ENCODE data around the gene ANKS3.

The ANKS3 gene

DNA sequence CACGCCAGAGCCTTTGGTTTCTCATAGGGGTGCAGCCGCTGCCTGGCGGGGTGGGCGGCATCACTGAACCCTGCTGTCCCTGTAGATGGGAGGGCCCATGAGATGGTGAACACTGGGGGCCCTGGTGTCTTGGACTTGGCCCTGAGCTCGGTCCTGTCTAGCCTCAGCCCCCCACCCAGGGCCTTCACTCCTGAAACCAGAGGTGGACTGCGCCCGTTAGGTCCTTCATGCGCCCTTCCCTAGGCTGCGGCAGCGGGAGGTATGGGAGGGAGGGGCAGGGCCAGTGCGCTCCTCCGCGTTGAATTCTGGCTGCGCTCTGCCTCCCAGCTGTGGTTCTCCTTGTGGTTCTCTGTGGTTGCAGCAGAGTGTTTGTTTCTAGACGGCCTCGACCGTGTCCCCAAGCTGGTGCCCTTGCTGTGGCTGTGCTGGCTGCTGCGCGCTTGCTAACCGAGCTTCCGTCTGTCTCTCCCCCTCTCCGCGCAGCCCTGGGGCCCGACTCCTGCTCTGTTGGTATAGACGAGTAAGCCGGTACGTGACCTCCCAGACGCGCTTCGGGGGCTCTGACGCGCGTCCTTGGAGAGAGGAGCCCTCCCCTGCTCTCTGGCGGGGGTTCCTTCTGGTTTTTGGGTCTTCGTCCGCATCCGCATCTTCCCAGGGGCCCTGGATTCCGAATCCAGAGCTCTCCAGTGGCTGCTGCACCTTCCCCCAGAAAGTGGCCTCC lies 48.1 kb downstream of the ANKS3 start:
- DNase-seq (ENCODE audit: low read depth in 2 of 3, low spot score in 2 of 3) = no peak

GRCh38 chr16:4685292-4685691 lies 48.8 kb downstream of the ANKS3 start:
- no peak for DNase-seq (ENCODE audit: low read depth in 2 of 3, low spot score in 2 of 3)

- no peak for DNase-seq (ENCODE audit: low read depth in 2 of 3, low spot score in 2 of 3)
Measured at GRCh38 chr16:4684763-4685162, 49.3 kb downstream of the ANKS3 start.

GRCh38 chr16:4684058-4684715 lies 49.9 kb downstream of the ANKS3 start:
- DNase-seq (ENCODE audit: low read depth in 2 of 3, low spot score in 2 of 3) = no peak

- DNase-seq (ENCODE audit: low read depth in 2 of 3, low spot score in 2 of 3) = no peak
Measured at GRCh38 chr16:4683255-4684057, 50.6 kb downstream of the ANKS3 start.

DNA sequence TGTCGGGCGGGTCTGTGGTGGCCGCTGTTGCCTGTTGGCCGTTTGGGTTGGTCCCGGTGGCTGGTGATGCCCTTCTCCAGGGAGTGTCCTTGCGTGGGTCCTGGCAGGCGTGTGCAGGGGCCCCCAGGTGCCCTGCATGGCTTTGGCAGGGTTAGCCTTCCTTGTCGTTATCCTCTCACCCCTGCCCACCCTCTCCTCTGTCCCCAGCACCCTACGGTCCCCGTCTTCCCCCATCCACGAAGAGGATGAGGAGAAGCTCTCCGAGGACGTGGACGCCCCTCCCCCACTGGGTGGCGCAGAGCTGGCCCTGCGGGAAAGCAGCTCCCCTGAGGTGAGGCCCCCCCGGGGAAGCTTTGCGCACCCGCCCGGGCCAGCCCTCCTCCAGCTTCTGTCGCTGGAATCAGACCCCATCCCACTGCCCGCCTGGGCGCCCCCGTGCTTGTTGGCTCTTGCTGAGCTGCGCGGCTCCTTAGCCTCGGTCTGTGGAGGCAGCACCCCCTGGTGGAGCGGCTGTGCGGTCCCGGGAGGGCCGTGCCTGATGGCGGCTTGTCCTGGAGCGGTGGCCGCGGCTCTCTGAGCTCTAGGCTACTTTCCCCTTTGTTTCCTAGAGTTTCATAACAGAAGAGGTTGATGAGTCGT lies 51.3 kb downstream of the ANKS3 start:
- DNase-seq (ENCODE audit: low read depth in 2 of 3, low spot score in 2 of 3) = no peak

DNA sequence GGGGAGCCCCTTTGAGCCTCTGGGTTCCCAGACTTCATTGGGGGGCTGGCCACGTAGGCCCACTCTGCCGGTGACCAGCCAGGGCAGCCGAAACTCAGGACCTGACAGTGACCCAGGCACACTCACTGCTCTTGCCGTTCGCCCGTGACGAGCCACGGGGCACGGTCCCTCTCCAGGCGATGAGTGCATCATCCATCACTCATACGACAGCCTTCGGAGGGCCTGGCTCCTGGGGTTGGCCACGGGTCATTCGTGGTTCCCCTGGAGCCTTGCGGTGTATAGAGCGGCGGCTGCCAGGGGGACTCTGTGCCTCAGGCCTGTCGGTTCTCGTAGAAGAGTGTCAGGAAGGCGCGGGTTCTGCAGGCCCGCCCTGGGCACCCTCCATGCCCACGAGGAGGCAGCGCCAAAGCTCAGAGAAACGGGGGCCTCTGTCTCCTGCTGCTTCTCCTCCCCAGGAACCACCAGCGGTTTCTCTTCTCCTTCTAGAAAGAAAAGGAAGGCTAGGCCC lies 51.9 kb downstream of the ANKS3 start:
- no peak for DNase-seq (ENCODE audit: low read depth in 2 of 3, low spot score in 2 of 3)

DNA sequence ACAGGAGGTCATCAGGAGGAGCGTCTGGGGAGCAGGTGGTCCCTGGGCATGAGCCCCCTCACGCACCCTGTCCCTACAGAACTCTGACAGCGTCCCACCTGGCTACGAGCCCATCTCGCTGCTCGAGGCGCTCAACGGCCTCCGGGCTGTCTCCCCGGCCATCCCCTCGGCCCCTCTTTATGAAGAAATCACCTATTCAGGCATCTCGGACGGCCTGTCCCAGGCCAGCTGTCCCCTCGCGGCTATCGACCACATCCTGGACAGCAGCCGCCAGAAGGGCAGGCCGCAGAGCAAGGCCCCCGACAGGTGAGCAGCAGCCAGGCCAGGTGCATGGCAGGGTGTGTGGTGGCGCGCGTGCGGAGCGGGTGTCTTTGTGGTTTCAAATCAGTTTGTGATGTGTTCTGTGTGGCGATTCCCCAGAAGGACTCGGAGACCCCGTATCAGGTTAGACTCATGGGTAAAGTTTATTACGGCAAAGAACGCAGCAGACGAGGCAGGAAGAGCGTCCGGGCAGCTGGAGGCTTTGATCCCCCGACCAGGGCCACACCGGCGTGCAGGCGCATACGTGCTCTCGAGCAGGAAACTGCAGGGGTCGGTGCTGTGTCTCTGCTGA lies 52.5 kb downstream of the ANKS3 start:
- DNase-seq (ENCODE audit: low read depth in 2 of 3, low spot score in 2 of 3) = no peak

DNA sequence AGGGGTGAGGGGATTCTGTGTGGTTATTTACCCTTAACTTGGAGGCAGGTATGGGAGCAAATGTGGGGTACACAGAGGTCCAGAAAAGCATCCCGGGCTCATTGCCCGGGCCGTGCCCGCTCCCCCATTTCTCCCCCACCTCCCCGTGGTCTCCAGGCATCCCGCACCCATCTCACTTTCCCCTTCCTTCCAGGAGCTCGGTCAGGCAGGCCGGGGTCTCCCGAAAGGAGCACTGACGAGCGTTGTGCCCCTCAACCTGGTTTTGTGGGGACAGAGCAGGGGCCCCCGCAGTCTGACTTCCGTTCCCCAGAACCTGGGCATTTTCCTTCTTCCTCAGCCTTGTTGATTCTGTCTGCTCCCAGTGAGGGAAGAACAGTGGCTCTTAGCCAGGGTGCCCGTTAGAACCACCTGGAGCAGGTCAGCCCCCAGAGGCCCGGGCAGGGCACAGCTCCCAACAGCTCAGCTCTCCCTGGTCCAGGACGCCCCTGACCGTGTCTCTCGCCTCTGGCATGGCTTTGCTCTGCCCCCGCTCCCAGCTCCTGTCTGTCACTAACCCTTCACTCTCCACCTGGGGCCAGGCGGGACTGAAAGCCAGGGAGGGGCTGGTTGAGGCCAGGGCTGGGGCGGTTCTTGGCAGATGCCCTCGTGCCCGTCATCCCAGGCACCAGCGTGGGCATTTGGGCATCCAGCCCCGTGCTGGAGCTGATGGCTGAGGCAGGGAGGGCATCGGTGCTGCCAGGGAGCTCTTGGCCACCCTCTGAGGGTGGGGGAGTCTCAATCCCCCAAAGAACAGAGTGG lies 53.2 kb downstream of the ANKS3 start:
- no peak for DNase-seq (ENCODE audit: low read depth in 2 of 3, low spot score in 2 of 3)

DNA sequence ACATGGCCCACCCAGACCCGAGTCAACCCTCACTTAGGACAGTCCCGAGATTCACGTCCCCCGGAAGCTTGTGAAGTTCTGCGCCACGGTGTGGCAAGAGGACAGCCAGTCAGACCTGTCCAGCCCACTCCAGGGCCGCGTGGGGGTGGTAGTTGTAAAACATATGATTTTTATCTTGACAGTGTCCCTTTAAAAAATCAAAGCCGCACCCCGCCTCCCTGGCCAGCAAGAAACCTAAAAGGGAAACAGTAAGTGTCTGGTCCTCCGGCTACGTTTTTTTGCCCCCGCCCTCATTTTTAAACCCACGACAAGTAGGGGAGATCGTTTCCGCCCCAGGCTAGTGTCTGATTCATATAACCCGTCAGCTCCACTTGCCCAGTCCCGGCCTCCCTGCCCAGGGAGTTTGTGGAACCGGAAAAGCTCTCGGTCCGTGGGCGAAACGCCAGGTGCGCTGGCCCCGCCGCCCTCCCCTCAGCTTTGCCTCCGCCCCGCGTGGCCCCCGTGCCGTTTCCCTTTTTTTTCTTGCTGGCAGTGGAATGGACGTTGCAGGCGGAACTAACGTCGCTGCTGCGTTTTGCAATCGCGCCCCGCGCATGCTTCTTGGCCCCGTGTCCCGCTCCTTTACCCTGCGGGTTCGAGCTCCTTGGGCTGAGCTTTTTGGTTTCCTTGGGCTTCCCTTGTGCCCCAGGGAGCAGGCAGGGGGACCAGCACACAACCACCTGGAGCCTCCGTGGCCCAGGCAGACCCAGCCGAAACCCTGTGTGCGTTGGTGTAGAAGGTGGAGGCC lies 54.0 kb downstream of the ANKS3 start:
- no peak for DNase-seq (ENCODE audit: low read depth in 2 of 3, low spot score in 2 of 3)

DNA sequence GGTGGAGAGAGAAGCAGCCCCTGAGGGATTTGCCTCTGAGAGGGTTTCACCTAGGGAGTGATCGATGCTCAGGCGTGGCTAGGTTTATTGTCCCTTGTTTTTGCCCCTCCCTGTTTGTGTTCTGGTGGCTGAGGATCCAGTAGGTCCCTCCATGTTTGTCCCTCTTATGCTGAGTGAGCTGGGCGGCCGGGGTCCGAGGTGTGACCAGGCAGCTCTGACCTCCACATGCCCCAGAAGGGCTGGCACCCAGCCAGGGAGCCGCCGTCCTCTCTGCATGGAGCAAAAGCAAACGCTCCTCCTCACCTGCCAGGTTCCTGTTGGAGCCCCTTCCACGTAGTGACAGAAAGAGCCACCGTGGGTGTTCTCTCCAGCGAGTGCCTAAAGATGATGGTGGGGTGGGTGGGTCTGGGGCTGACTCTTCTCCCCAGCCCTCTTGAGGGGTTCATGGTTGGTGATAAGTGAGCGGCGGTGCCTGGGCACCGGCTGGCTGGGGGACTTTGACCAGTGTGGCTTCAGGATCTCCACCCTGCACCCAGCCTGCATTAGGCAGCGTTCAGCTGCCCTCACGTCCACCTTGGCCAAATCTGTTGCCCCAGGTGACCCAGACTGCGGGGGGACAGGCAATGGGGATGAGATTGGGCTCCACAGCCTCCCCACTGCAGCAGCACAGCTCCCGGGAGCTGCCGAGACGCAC lies 54.8 kb downstream of the ANKS3 start:
- DNase-seq (ENCODE audit: low read depth in 2 of 3, low spot score in 2 of 3) = no peak

GRCh38 chr16:4678596-4678995 lies 55.5 kb downstream of the ANKS3 start:
- DNase-seq (ENCODE audit: low read depth in 2 of 3, low spot score in 2 of 3) = no peak

DNA sequence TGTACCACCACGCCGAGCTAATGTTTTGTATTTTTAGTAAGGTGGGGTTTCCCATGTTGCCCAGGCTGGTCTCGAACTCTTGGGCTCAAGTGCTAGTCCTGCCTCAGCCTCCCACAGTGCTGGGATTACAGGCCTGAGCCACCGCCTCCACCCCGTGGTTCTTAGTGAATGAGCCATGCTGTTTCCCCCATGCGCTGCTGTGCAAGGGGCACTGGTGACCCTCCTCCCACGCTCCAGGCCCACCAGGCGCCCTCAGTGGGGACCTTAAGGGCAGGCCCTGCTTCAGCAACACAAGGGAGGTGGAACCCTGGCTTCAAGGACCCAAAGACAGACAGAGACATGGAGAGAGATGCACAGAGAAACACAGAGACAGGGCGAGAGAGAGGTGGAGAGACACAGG lies 56.1 kb downstream of the ANKS3 start:
- no peak for DNase-seq (ENCODE audit: low read depth in 2 of 3, low spot score in 2 of 3)

- no peak for DNase-seq (ENCODE audit: low read depth in 2 of 3, low spot score in 2 of 3)
Measured at GRCh38 chr16:4677390-4677789, 56.7 kb downstream of the ANKS3 start.

DNA sequence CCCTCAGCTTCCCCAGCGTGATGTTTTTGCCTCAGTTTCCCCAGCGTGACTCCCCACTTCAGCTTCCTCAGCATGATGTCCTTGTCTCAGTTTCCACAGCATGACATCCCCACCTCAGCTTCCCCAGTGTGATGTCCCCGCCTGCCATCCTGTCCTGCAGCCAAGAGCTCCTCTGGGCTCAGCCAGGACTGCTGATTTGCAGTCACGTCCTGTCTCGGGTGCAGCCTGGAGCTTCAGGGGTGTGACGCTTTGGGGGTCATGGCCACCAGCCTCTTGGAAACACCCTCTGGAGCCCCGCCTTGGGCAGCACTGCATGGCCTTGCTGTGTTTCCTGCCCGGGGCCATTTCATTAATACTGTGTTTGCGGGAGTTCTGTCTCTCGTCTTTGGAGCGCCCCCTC lies 57.2 kb downstream of the ANKS3 start:
- no peak for DNase-seq (ENCODE audit: low read depth in 2 of 3, low spot score in 2 of 3)

DNA sequence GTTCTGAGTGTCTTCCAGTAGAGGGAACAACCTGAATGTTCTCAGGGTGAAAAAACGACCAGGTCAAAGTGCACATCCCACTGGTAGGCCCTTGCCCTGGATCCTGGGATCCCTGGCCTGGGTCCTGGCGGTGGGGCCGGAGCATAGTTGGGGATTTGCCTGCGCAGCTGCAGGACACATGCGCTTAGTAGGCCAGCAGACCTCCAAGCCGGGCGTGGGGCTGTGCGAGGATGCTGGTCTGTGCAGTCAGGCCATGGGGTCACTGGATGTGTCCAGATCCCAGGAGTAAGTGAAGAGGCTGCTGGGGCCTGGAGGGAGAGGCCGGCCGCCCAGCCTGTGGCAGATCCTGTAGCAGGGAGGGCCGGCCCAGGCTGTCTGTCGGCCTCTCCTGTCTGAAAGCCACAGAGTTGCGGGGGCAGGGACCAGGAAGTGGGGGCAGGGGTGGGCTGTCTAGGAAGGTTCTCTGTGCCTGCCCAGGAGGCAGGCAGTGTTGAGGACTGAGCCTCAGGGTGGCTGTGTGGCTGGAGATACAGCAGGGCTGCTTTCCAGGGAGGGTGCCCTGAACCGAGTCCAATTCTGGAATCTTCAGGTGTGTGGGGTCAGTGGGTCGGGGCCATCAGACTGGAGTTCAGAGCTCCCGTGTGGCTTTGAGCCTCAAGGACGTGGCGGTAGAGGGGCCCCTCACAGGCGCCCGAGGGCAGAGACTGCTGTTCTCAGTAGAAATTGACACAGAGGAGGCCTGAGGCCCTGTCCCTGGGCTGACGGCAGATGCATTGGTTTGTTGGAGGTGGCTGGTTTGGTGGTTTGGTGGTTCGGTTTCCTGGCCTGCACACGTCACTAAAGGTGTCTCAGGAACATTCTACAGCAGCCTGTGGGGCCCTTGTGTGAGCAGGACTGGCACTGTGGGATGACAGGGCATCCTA lies 57.9 kb downstream of the ANKS3 start:
- DNase-seq (ENCODE audit: low read depth in 2 of 3, low spot score in 2 of 3) = peak in 1 of 3 experiments; percentile 53

GRCh38 chr16:4674926-4675530 lies 59.0 kb downstream of the ANKS3 start:
- DNase-seq (ENCODE audit: low read depth in 2 of 3, low spot score in 2 of 3) = no peak
